GM18499 (cell line): ENCODE data around the gene PRPS1.
"Not testable (repeated sequence)": the region's sequence is repeated elsewhere in the genome, so short reads cannot be mapped to it uniquely, and the experiment has no call there.

Experiments
- ATAC-seq: cut with Tn5 transposase; IDR thresholded peaks from one replicate; pipeline ENCODE4 v1.9.1; 2021; ENCODE audit warnings: moderate number of reproducible peaks; ENCODE audit not compliant: insufficient read depth, unreplicated experiment

Gene PRPS1

GRCh38 chrX:107627838-107628661 is at the start of gene PRPS1:
Gene PRPS1, plus strand, starts transcription at chrX:107628510. Its CDS starts 119 bp downstream, at chrX:107628629.
- peak; percentile 99 for ATAC-seq

GRCh38 chrX:107579956-107580355 is 48.4 kb upstream of the PRPS1 start:
- ATAC-seq: no peak

- no peak for ATAC-seq
Measured at GRCh38 chrX:107581923-107582322, 46.4 kb upstream of the PRPS1 start.

GRCh38 chrX:107589243-107589642 is 39.1 kb upstream of the PRPS1 start:
- ATAC-seq: no peak

- no peak for ATAC-seq
Measured at GRCh38 chrX:107596651-107597050, 31.7 kb upstream of the PRPS1 start.

GRCh38 chrX:107597264-107597663 is 31.0 kb upstream of the PRPS1 start:
- no peak for ATAC-seq

- no peak for ATAC-seq
Measured at GRCh38 chrX:107597791-107598190, 30.5 kb upstream of the PRPS1 start.

- no peak for ATAC-seq
Measured at GRCh38 chrX:107599450-107599861, 28.9 kb upstream of the PRPS1 start.

GRCh38 chrX:107600366-107600765 is 27.9 kb upstream of the PRPS1 start:
- ATAC-seq: no peak

GRCh38 chrX:107601326-107601725 is 27.0 kb upstream of the PRPS1 start:
- ATAC-seq: no peak

GRCh38 chrX:107601759-107602158 is 26.6 kb upstream of the PRPS1 start:
- ATAC-seq: no peak

- ATAC-seq: no peak
Measured at GRCh38 chrX:107602694-107603239, 25.5 kb upstream of the PRPS1 start.

GRCh38 chrX:107603429-107604159 is 24.7 kb upstream of the PRPS1 start:
- no peak for ATAC-seq

GRCh38 chrX:107609061-107609460 is 19.2 kb upstream of the PRPS1 start:
- not testable (repeated sequence) for ATAC-seq

- no peak for ATAC-seq
Measured at GRCh38 chrX:107610667-107611066, 17.6 kb upstream of the PRPS1 start.

- ATAC-seq: no peak
Measured at GRCh38 chrX:107619885-107620322, 8.4 kb upstream of the PRPS1 start.

GRCh38 chrX:107624893-107625292 is 3.4 kb upstream of the PRPS1 start:
- no peak for ATAC-seq

GRCh38 chrX:107625739-107626138 is 2.6 kb upstream of the PRPS1 start:
- no peak for ATAC-seq

- ATAC-seq: no peak
Measured at GRCh38 chrX:107626481-107626880, 1.8 kb upstream of the PRPS1 start.

- no peak for ATAC-seq
Measured at GRCh38 chrX:107626916-107627315, 1.4 kb upstream of the PRPS1 start.
